SU-DHL-6 (cell line): ENCODE data around the gene GNB4.

Experiments
- CTCF ChIP-seq: fragments of 200-600 bp; sonication (generic); IDR thresholded peaks from one replicate; pipeline ENCODE4 v1.5.1; 2017; ENCODE audit warnings: antibody characterized with exemption, mild to moderate bottlenecking, low read length, moderate library complexity; ENCODE audit not compliant: insufficient read depth, poor library complexity, severe bottlenecking
- EZH2phosphoT487 ChIP-seq: fragments of 200-600 bp; sonication (generic), shearing (Covaris generic); conservative IDR thresholded peaks from 2 replicates; pipeline ENCODE4 v1.6.1; 2018; ENCODE audit warnings: mild to moderate bottlenecking, antibody characterized with exemption, low read length, moderate library complexity, mixed read lengths

GRCh38 chr3:179418610-179419009 is 32.7 kb downstream of the GNB4 start:
- TF ChIP-seq CTCF: no peak
- TF ChIP-seq EZH2phosphoT487: no peak
